Body of pancreas (tissue), 4 donors: ENCODE measurements around the gene ASPN. TPM values are rescaled to one million over a fixed set of nuclear protein-coding genes. Genes with fewer than 3 reads are reported as not detected.
A peak's percentile ranks its signal among the peaks of the same experiment; 100 is the strongest.

Experiments
- ATAC-seq: fragments of 150-250 bp; one replicate; pipeline ENCODE4 v1.9.1; 2016
- DNase-seq, 4 donors: peaks; one replicate each; pipeline ENCODE4 v3.0.0-alpha.2; 2019
- H3K27ac ChIP-seq, 4 donors: fragments of 200-600 bp; sonication (generic); 1 replicate in 3 of 4; 2 replicates in 1 of 4; pipeline versions ENCODE4 v1.5.1 to v1.6.1; 2016 to 2019; ENCODE audit warnings: mild to moderate bottlenecking in 1 of 4, mixed read lengths in 1 of 4, moderate library complexity in 1 of 4
- H3K27me3 ChIP-seq, 2 donors: fragments of 200-600 bp; sonication (generic); one replicate each; pipeline ENCODE4 v1.6.0; 2016; ENCODE audit warnings: mild to moderate bottlenecking in 1 of 2
- H3K36me3 ChIP-seq, 2 donors: fragments of 200-600 bp; sonication (generic); replicated peaks in 1 of 2; 2 replicates each; pipeline ENCODE4 v1.5.1; 2016; ENCODE audit warnings: low read depth in 2 of 2; ENCODE audit not compliant: insufficient read depth in 1 of 2
- H3K4me1 ChIP-seq: fragments of 200-600 bp; sonication (generic); one replicate; pipeline ENCODE4 v1.6.0; 2016
- H3K4me3 ChIP-seq, 2 donors: fragments of 200-600 bp; sonication (generic); 1 replicate in 1 of 2; 2 replicates in 1 of 2; pipeline ENCODE4 v1.5.1; 2016 to 2019
- H3K9me3 ChIP-seq, 3 donors: fragments of 200-600 bp; sonication (generic); 1 replicate in 2 of 3; 2 replicates in 1 of 3; pipeline ENCODE4 v1.5.1; 2016
- CTCF ChIP-seq, 7 experiments: fragments of 450-650 bp in 4 of 7; fragments of 200-600 bp in 3 of 7; sonication (generic) in 3 of 7; IDR thresholded peaks; one replicate each; pipeline ENCODE4 v1.5.1; 2016 to 2019; ENCODE audit warnings: antibody characterized with exemption in 7 of 7
- POLR2A ChIP-seq, 3 donors: fragments of 450-650 bp; IDR thresholded peaks; one replicate each; pipeline ENCODE4 v1.6.1; 2016; ENCODE audit warnings: antibody characterized with exemption in 3 of 3, mild to moderate bottlenecking in 2 of 3
- WGBS, 2 donors: methylation state at CpG; one replicate each; pipeline ENCODE4 v1.1.5; 2017; 5-methylcytosine and 5-hydroxymethylcytosine counted together
- intact Hi-C: fragments of 100-400 bp; cut with DNase I; formaldehyde crosslinking; loops from one replicate; pipeline ENCODE4 v1.15.1; 2023
- total RNA-seq, 2 donors: library from RNA; depleted of rRNA; stranded (reverse); fragments of >200 nt; gene quantifications; one replicate each; pipeline ENCODE4 v1.1.0, GENCODE V29; 2016

The ASPN gene
- total RNA-seq, 2 donors from 2014 or later, result 3.6 to 13.5 TPM

DNA sequence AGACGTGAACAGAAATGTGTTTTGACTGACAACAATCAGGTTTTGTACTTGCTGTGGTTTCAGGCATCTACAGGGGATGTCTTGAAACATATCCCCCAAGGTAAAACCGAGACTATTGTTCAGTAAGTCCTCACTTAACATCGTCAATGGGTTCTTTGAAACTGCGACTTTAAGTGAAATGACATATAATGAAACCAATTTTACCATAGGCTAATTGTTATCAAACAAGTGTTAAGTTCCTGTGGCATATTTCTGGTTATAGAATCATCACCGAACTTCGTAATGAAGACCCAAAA lies 41.6 kb downstream of the ASPN start:
- no peak overlapping the region for H3K4me3 ChIP-seq
- H3K4me1 ChIP-seq, result no peaks in the 10 kb centered on the region
- H3K27me3 ChIP-seq, result no peaks in the 10 kb centered on the region
- H3K9me3 ChIP-seq, result no peaks in the 10 kb centered on the region
- DNase-seq (no peak), ATAC-seq (no peak)
- no peak overlapping the region for H3K27ac ChIP-seq
- WGBS, 2 donors, result 82 to 87% methylated on average over 6 of the region's 6 CpGs
- intact Hi-C loops, result no loop called here
- TF ChIP-seq CTCF (IDR thresholded peaks at IDR 0.05), result no peak
- TF ChIP-seq POLR2A (IDR thresholded peaks at IDR 0.05), result no peak
- H3K36me3 ChIP-seq, result no peaks in the 10 kb centered on the region

- no peak for ATAC-seq
- TF ChIP-seq CTCF (IDR thresholded peaks at IDR 0.05), result no peak
- no peak for TF ChIP-seq POLR2A (IDR thresholded peaks at IDR 0.05)
- no peak overlapping the region for H3K27ac ChIP-seq
- H3K36me3 ChIP-seq, result no peaks in the 10 kb centered on the region
- no peaks in the 10 kb centered on the region for H3K9me3 ChIP-seq
- no peak for DNase-seq
- H3K4me3 ChIP-seq, result no peak overlapping the region
- H3K27me3 ChIP-seq, result no peaks in the 10 kb centered on the region
- intact Hi-C loops, result no loop called here
- WGBS, 2 donors, result 83 to 84% methylated on average over 5 of the region's 5 CpGs
- H3K4me1 ChIP-seq, result no peaks in the 10 kb centered on the region
Observed at GRCh38 chr9:92439921-92440750, 42.2 kb downstream of the ASPN start.

DNA sequence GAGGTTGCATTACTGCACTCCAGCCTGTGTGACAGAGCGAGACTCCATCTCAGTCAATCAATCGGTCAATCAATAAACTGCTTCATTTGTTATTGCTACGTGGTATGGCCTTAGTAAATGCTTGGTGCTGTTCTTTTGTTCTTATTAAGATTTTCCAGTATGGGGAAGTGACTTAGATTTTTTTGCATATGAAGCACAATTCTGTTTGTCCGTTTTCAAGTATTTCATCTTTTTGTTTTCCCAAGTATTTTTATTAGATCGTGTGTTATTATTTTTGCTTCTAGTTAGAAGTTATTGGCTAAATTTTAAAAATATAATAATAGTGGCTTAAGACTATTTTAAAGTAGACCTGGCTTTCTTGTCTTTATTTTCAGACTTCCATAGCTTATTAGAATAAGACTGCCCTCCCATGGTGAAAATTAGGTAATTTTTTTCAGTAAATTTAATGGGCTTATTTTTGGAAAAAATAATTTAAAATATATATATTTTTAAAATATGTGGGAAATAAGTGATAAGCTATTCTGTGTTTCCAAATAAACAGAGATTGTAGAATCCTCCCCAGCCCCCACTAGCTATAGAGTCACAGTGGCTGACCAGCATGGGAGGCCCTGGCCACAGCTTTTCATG lies 43.3 kb downstream of the ASPN start:
- Histone ChIP-seq H3K36me3 (no peaks in the 10 kb centered on the region), H3K4me1 (no peaks in the 10 kb centered on the region), H3K4me3 (no peak overlapping the region), H3K9me3 (no peaks in the 10 kb centered on the region), H3K27me3 (no peaks in the 10 kb centered on the region), H3K27ac (no peak overlapping the region)
- ATAC-seq (no peak), DNase-seq (no peak)
- intact Hi-C loops, result no loop called here
- peak in 1 of 7 experiments; percentile 27 for TF ChIP-seq CTCF (IDR thresholded peaks at IDR 0.05)
- no peak for TF ChIP-seq POLR2A (IDR thresholded peaks at IDR 0.05)
- 75 to 83% methylated on average over 5 of the region's 5 CpGs for WGBS, 2 donors

- intact Hi-C loops, result no loop called here
- TF ChIP-seq POLR2A (IDR thresholded peaks at IDR 0.05), result no peak
- TF ChIP-seq CTCF (IDR thresholded peaks at IDR 0.05), result no peak
Observed at GRCh38 chr9:92435263-92435662, 47.0 kb downstream of the ASPN start.

More at GRCh38 chr9:92435263-92435662, 47.0 kb downstream of the ASPN start:
- no peaks in the 10 kb centered on the region for H3K9me3 ChIP-seq
- H3K36me3 ChIP-seq, result no peaks in the 10 kb centered on the region
- H3K27ac ChIP-seq, result no peak overlapping the region
- ATAC-seq (no peak), DNase-seq (no peak)
- no peaks in the 10 kb centered on the region for H3K4me1 ChIP-seq
- H3K27me3 ChIP-seq, result no peaks in the 10 kb centered on the region
- no peak overlapping the region for H3K4me3 ChIP-seq
- 77 to 93% methylated on average over 1 of the region's 1 CpG for WGBS, 2 donors
